HG03378 (cell line): Measurements from ENCODE around the gene SERTAD4.
"Not testable (repeated sequence)": the region's sequence is repeated elsewhere in the genome, so short reads cannot be mapped to it uniquely, and the experiment has no call there.

Experiments
- ATAC-seq: cut with Tn5 transposase; IDR thresholded peaks from one replicate; pipeline ENCODE4 v1.9.1; 2021; ENCODE audit warnings: mild to moderate bottlenecking, moderate library complexity; ENCODE audit not compliant: unreplicated experiment

The SERTAD4 gene

DNA sequence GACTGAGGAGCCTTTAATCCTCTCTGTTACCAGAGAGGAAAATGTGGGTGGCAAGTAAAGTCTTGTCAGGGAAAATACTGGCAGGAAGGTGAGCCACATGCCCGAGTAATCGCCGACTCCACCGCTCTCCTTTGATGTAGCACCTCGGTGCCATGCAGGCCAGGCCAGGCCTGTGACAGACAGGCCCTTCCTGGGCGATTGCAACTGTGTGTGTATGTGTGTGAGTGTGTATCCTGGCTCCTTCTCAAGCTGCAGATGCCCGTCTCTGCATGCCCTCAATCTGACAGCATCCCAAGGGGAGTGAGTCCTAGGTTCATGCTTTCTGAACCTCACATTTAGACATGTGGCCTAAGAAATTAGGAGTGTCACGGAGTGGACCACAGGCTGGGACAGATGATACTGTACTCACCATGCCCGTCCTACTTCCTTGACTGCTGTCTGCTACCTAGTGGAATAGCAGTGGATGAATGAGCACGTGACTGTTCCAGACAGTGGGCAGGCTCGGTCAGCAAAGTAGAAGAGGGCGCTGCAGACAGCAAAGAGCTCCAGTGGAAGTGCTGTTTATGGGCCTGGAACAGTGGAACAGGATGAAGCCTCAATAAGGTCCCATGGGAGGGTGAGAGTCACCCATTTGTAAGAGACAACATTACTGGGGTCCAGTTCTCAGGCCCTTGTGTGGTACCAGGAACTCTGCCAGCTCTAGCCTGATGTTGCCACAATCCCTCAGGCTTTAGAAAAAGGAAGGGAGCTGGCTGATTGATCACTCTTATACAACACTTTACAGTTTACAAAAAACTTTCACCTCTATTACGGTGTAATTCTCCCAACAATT is 25.3 kb downstream of the SERTAD4 start:
- ATAC-seq: no peak

DNA sequence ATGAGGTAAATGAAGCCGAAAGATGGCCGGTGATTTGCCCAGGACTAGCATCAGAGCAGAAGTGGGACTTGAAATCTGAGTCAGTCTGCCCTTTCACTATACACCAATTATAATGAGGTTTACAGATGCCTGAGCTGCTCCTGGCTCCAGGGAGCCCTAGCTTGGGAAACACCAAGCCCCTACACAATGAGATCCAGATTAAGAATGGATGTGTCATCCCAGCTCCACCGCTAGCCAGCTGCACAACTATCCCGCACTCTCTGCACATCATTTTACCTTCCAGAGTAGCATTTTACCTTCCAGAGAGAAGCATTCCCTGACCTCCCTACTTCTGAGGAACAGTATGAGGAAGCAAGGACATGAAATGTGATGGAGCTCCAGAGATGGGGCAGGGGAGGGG is 27.0 kb downstream of the SERTAD4 start:
- ATAC-seq: no peak

GRCh38 chr1:210260096-210260495 is 27.5 kb downstream of the SERTAD4 start:
- no peak for ATAC-seq

DNA sequence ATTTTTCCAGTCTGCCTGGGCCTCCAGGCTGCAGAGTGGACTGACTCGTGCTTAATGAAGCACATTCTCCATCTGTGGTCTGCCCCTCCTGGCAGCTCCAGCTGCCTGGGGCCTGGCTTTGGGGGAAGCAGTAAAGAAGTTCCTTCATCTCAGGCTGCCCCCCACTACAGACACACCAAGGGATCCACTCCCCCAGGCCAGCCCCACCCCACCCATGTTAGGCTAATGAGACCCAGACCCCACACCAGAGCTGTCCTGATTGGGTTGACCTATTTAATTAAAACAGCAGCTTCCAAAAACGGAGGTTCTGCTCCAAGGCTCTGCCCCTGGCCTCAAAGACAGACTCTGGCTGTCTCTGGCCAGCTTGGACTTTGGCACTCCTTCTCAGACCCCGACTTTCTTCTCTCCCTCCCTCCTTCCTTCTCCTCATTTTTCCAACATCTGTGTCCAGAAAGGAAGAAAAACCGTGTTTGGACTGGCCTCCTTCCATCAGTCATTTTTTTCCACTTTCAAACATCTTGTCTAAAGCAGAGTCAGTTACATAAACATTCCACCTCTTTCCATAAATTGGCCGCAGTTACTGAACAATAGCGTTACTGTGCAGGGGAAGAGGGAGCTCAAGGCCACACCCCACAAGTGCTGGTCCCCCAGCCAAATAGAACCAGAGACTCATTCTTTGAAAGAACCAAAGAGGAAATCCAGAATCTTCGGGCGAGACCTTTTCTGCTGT is 29.7 kb downstream of the SERTAD4 start:
- ATAC-seq: no peak

DNA sequence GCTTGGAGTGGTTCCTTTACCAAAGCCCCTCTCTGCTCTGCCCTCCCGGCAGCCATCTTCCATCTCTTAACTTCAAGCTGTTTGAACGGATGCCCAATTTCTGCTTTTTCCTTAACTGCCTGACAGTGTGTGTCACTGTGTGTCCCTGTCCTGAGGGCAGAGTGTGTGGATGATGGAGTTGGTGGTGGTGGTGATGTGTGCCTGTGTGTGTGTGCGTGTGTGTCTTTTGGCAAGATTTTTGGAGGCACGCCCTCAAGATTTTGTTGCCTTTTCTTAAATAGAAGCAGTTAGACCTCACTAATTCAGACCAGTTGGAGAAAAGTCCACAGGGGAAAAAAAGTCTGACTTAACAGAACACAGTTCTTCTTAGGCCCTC is 30.3 kb downstream of the SERTAD4 start:
- no peak for ATAC-seq

DNA sequence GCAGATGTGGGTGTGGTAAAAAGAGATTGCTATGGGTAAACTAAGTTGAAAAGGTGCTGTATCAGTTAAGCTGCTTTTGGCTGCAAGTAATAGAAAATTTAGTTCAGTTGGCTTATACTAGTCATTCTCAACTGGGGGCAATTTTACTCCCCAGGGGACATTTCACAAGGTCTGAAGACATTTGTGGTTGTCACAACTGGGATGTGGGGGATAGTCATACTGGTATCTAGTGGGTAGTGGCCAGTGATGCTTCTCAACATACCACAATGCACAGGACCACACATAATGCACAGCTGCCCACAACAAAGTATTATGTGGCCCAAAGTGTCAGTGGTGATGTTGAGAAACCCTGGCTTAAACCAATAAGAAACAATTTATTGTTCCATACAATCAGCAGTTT is 31.4 kb downstream of the SERTAD4 start:
- no peak for ATAC-seq

DNA sequence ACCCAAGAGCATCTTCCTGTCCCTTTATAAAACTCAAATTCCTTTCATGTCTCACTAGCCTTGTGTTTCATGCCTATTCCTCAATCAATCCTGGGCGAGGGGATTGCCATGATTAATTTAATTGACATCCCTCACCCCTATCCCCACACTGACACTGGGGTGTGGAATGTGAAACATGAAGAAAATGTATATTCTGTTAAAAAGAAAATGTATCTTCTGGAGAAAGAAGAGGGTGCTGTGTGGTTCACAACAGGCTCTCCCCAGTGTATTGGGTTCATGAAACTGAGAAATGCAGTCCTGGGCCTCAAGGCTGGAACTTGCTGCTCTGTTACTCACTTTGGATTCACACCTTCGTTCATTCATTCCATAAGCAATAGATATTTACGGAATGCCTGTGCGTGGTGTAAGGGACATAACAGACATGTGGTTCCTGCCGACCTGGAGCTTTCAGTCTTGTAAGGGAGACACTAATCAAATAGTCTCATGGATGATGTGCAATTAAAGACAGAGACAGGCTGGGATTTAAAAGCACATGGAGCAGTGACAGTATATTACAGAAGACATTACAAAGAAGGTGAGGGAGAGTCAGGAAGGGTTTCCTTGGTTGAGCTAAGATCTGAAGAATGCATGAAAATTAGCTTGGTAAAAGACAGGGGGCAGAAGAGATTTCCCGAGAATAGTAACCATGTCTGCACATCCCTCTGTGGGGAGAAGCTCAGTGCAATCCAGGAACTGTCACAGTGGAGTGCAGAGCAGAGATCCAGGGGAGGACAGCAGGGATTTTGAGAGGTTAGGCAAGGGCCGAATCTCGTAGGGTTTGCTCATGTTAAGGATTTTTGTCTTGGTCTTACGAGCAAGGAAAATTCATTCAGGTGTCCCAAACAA is 32.1 kb downstream of the SERTAD4 start:
- no peak for ATAC-seq

DNA sequence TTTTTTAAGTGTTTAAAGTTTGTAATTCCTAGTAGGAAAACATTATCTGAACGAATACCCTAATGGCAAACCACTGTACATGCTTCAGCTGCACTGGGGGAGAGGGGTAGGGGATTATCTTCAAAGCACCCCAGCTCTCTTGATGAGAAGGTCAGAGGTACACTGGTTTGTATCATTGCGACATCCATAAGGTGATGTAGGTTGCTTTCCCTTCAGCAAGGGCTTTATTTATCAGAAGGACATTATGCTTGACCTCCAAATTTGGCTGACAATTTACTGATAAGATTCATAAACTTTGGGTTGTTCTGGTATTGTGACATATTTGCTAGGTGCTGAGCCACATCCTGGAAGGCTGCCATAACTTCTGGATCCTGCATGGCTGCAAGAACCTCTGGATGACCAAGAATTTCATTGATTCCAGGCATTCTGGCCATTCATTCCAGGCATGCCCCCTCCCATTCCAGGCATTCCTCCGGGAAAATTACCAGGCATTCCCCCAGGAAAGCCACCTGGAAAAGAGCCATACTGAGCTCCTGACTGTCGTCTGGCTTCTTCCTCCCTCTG is 32.9 kb downstream of the SERTAD4 start:
- not testable (repeated sequence) for ATAC-seq

DNA sequence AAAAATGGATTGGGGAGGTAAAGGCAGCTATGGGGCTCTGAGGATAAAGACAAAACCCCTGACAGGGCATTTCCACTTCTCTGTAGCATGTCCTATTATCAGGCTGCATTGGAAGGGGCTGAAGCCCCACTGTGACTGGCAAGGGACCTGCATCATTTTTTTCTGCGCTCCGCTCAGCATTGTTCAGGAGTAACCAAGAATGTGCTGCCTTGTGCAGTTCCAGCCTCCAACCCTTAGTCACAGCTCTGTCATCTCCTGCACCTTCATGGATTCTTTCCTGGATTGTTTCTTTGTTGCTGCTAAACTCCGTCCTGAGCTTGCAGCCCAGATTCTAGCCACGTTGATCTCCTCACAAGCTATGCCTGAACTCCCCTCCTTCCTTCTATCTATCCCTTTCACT is 37.4 kb downstream of the SERTAD4 start:
- no peak for ATAC-seq

- no peak for ATAC-seq
Measured at GRCh38 chr1:210272666-210273065, 40.1 kb downstream of the SERTAD4 start.

GRCh38 chr1:210280221-210280620 is 47.6 kb downstream of the SERTAD4 start:
- no peak for ATAC-seq

- ATAC-seq: no peak
Measured at GRCh38 chr1:210288116-210288515, 55.5 kb downstream of the SERTAD4 start.

DNA sequence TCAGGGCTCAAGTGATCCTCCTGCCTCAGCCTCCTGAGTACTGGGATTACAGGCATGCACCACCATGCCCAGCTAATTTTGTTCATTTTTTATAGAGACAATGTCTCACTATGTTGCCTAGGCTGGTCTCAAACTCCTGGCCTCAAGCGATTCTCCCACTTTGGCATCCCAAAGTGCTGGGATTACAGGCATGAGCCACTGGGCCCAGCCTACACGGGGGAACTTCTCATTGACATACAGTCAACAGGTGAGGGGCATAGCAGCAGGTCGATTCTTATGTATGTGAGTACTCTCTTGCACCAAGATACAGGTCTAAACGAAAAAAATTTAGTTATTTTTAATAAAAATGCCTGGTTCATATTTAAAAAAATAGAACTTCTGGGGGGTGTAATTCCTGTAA is 56.7 kb downstream of the SERTAD4 start:
- ATAC-seq: no peak

DNA sequence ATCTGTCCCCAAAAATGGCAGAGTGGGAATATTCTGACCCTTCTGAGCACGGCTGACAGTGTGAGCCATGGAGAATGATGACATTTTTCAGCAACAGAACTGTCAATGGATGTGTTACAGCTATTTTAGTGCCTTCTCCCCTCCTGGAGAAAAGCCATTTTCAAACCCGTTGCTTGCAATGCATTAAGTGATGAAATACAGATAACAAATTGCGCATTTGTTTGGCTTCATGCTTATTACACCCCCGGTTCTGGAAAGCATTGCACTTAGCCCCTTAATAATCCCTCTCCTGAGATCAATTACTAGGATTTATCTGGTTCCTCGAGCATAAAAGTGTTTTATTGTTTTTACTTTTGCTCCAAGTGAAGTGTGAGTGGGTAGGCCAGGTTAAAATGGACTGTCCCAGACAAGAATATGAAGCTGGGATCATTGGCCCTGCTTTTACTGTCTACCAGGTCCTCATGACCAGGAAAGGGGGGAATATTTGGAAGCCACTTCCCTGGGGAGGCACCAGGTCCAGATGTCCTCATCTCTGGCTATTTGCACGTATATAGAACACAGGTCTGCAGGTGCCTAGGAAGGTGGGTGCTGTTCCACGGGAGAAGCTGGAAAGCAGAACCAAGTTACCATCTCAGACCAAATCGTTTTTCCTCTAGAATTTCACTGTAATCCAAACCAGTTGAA is 58.6 kb downstream of the SERTAD4 start:
- no peak for ATAC-seq

DNA sequence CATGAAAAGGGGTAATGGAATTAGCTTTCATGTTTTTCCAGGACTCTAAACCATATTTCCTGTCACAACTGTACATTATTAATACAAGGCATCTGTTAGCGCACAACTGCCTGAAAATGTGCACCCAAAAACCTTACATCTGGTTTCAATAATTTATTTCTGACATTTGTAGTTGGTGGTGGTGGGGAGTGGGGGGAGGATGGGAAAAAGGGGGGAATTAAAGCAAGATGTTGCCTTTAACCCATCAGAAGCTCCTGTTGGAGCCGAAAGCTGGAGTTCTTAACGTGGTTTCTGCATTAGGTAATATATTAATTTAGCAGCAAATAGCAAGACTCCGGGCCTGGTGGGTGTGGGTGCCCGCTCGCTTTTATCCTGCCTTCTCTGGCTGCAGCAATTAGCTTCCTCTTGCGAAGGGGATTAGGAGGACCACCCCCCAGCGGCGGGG is 59.2 kb downstream of the SERTAD4 start:
- ATAC-seq: no peak

- ATAC-seq: no peak
Measured at GRCh38 chr1:210292231-210292871, 59.8 kb downstream of the SERTAD4 start.

DNA sequence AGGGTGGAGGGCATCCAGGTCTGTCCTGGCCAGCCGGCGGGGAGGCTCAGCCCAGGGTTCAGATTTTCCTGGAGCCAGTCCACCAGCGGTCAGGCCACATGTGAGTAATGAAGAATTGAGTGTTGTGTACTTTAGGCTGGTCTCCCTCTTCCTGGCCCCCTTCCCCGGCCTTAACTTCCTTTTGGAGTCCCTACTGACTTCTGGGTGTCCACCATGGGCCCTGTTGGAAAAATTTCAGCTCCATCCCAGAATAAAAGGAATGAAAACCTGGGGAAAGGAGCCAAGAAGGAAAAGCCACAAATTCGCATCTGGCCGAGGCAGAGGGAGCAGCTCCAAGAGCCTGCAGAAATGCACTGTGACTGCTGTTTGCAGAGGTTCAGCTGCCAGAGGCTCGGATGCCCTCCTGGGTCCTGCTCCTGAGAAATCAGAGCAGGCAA is 60.6 kb downstream of the SERTAD4 start:
- no peak for ATAC-seq

DNA sequence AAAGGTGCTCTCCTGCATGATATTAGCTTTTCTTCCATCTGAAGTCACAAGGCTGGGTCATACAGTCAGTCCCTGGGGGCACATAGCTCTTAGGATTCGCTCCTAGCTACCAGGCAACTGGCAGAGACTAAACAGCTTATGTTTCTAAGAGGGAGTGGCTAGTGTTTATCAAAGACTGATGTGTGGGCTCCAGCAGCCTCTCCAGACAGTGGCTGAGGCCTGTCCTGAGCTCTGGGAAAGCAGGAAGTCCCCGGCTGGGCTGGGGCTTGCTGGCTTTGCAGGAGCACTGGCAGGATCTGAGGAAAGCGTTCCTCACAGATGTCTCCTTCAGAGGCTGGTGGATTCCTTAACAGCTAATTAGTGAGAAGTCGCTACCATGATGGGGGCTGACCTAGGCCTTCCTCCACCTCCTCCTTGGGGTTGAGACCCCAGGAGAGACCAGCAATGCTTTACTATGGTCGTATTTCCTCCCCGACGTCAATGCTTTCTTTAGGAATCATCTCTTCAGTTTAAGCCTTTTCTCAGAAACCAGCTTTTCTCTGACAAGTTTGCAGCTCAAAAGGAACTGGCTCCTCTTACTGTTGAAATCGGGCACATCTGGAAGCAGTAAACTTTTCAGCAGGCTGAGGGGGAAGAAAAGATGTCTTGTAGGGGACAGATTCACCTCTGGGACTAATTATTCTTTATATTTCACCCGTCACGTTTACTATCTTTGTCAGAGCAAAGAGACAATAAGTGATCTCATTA is 62.6 kb downstream of the SERTAD4 start:
- ATAC-seq: no peak
